Muscle of leg (tissue), 11 donors: Measurements from ENCODE around the gene RHBDL1. TPM values are rescaled to one million over a fixed set of nuclear protein-coding genes. Genes with fewer than 3 reads are reported as not detected.
A peak's percentile ranks its signal among the peaks of the same experiment; 100 is the strongest.

Source experiments
- DNase-seq: peaks from one replicate; pipeline ENCODE4 v3.0.0; 2013
- H3K27ac ChIP-seq: one replicate; pipeline ENCODE4 v1.5.1; 2013; ENCODE audit warnings: mild to moderate bottlenecking, low read length, control low read depth
- H3K27me3 ChIP-seq: one replicate; pipeline ENCODE4 v1.6.1; 2013; ENCODE audit warnings: low read length; ENCODE audit not compliant: control insufficient read depth, insufficient read depth
- H3K36me3 ChIP-seq: one replicate; pipeline ENCODE4 v1.6.1; 2013; ENCODE audit warnings: low read length; ENCODE audit not compliant: control insufficient read depth, insufficient read depth
- H3K4me1 ChIP-seq: one replicate; pipeline ENCODE4 v1.6.1; 2013; ENCODE audit warnings: low read length; ENCODE audit not compliant: control insufficient read depth, insufficient read depth
- H3K4me3 ChIP-seq: one replicate; pipeline ENCODE4 v1.5.1; 2013; ENCODE audit warnings: low read length, control low read depth
- H3K9me3 ChIP-seq: replicated peaks from 2 replicates; pipeline ENCODE4 v1.6.1; 2013; ENCODE audit warnings: low read depth, low read length; ENCODE audit not compliant: control insufficient read depth
- WGBS: methylation state at CpG from one replicate; pipeline ENCODE4 v1.1.5; 2013; ENCODE audit warnings: missing lambda C conversion rate; ENCODE audit not compliant: insufficient coverage; 5-methylcytosine and 5-hydroxymethylcytosine counted together
- polyA plus RNA-seq, 8 donors: library from polyadenylated mRNA; unstranded; fragments of 120-200 nt; gene quantifications; one replicate each; pipeline versions ENCODE4 v1.2.1 to v1.2.3, GENCODE V29; 2013; ENCODE audit warnings: inconsistent platforms in 1 of 8, low replicate concordance in 1 of 8; ENCODE audit not compliant: insufficient read length in 8 of 8, insufficient read depth in 1 of 8
- total RNA-seq: library from RNA; stranded (reverse); fragments of 120-200 nt; gene quantifications from one replicate; pipeline ENCODE4 v1.2.4, GENCODE V29; 2013

The RHBDL1 gene
- total and polyA plus RNA-seq, 9 donors = 0.84 to 2.6 (median 1.6) TPM

DNA sequence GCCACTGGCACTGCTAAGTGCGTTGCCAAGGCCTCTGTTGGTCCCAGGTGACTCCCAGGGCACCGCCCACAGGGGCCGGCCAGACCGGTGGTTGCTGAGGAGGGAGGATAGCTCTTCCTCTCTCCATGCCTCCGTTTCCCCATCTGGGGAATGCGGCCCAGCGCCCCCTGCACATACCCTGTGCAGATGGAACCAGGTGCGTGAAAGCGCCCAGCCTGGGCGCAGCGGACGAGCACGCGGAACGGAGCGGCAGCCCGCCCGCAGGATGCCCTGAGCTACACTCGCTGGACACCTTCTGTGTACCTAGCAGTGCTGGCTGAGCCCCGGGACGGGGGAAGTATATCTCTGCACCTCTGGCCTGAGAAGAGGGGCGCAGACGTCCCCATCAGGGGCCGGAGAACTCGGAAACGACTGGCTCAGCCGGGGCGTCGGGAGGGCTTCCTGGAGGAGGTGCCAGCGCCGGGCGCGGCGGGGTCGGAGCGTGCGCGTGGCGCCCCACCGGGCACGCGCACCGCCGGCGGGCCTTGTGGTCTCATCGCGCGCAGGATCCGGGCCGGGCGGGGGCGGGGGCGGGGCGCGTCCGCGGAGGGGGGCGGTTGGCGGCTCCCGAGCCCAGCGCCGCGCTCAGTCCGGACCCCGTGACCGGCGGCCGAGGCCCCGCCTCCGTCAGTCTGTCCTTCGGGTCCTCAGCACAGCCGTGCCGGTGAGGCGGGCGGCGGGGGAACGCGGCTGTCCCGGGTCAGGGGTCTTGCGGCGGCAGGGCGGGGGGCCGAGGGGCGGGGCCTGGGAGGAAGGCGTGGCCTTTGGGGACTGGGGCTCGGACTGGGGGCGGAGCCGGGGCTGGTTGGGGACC is 51.2 kb downstream of the RHBDL1 start, which contains the start of the genes CCDC78 and HAGHL:
TSS of gene CCDC78 (minus strand) at position 6 of the 853 bp plus-strand sequence. CDS start 76 bp downstream, outside the sequence.
TSS of gene HAGHL (plus strand) at position 669 of the 853 bp plus-strand sequence. CDS start 404 bp downstream, outside the sequence.
- Histone ChIP-seq H3K27me3 (peaks cover 40% of the 10 kb centered on the region), H3K27ac (no peak within 1 kb of the TSS), H3K36me3 (peaks cover 16% of the 10 kb centered on the region), H3K4me1 (peaks cover 24% of the 10 kb centered on the region), H3K4me3 (peak within 1 kb of the TSS; percentile 25), H3K9me3 (no peaks in the 10 kb centered on the region)
- DNase-seq = no peak
- WGBS = under 1% methylated on average over 66 of the region's 88 CpGs

DNA sequence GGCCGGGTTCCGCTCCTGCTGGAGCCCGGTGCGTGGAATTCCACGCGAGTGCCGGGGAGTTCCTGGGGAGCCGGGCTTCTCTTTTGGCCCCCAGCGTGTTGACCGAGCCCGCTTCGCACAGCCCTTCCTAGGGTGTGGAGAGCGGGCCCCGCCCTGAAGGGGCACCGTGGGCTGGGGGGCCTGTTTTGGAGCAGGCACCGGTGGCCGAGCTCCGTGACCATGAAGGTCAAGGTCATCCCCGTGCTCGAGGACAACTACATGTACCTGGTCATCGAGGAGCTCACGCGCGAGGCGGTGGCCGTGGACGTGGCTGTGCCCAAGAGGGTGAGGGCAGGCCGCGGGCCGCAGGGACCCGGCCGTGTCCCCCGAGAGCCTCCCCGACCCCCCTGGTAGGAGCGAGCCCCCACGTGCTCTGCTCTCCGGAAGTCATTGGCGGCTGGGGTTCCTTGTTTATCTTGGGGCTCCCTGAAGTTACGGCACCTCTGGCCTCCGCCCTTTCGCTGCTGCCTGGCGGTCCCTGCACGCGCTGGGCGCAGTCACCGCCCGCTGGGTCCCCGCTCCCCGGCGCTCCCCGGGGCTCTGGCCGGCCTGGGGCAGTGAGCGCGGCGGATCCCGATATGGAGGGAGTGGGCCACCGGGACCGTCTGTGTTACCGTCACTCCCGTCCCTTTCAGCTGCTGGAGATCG is 52.0 kb downstream of the RHBDL1 start:
- no peak for DNase-seq
- Histone ChIP-seq H3K27ac (no peak overlapping the region), H3K9me3 (no peaks in the 10 kb centered on the region), H3K27me3 (peaks cover 40% of the 10 kb centered on the region), H3K4me3 (peak overlapping the region; percentile 25), H3K36me3 (peaks cover 23% of the 10 kb centered on the region), H3K4me1 (peaks cover 18% of the 10 kb centered on the region)
- under 1% methylated on average over 61 of the region's 61 CpGs for WGBS

Other genes starting within 250 kb of the RHBDL1 start
- gene CAPN15, start 148.0 kb upstream of the RHBDL1 start, total RNA-seq = 17.2 TPM
- 10 to 100 TPM; 20.0 to 36.7 (median 30.5) TPM for gene CAPN15, start 148.0 kb upstream of the RHBDL1 start, polyA plus RNA-seq
- gene PRR35, start 115.3 kb upstream of the RHBDL1 start, total RNA-seq = 0.13 TPM
- under 1 TPM in 7 of 8 donors, not detected in 1; 0.07 to 0.30 (median 0.13) TPM for gene PRR35, start 115.3 kb upstream of the RHBDL1 start, polyA plus RNA-seq
- 1.5 TPM for gene NHLRC4, start 108.7 kb upstream of the RHBDL1 start, total RNA-seq
- gene NHLRC4, start 108.7 kb upstream of the RHBDL1 start, polyA plus RNA-seq = 1 to 10 TPM; 1.3 to 1.8 (median 1.5) TPM
- 12.2 TPM for gene PIGQ, start 105.7 kb upstream of the RHBDL1 start, total RNA-seq
- 10 to 100 TPM; 14.1 to 23.2 (median 19.2) TPM for gene PIGQ, start 105.7 kb upstream of the RHBDL1 start, polyA plus RNA-seq
- gene RAB40C, start 85.6 kb upstream of the RHBDL1 start, total RNA-seq = 9.4 TPM
- 10 to 100 TPM; 10.3 to 15.4 (median 13.2) TPM for gene RAB40C, start 85.6 kb upstream of the RHBDL1 start, polyA plus RNA-seq
- gene WFIKKN1, start 44.7 kb upstream of the RHBDL1 start, total RNA-seq = 0.22 TPM
- under 1 TPM; 0.12 to 0.82 (median 0.39) TPM for gene WFIKKN1, start 44.7 kb upstream of the RHBDL1 start, polyA plus RNA-seq
- 47.9 TPM for gene METTL26, start 39.4 kb upstream of the RHBDL1 start, total RNA-seq
- gene METTL26, start 39.4 kb upstream of the RHBDL1 start, polyA plus RNA-seq = 10 to 100 TPM; 39.3 to 59.1 (median 42.5) TPM
- gene MCRIP2, start 33.8 kb upstream of the RHBDL1 start, total RNA-seq = 18.6 TPM
- gene MCRIP2, start 33.8 kb upstream of the RHBDL1 start, polyA plus RNA-seq = 10 to 100 TPM in 4 of 8 donors, 1 to 10 TPM in 4; 7.7 to 16.8 (median 10.8) TPM
- gene WDR90, start 26.3 kb upstream of the RHBDL1 start, total RNA-seq = 12.3 TPM
- gene WDR90, start 26.3 kb upstream of the RHBDL1 start, polyA plus RNA-seq = 10 to 100 TPM; 10.6 to 30.5 (median 20.3) TPM
- gene RHOT2, start 7.5 kb upstream of the RHBDL1 start, total RNA-seq = 31.6 TPM
- gene RHOT2, start 7.5 kb upstream of the RHBDL1 start, polyA plus RNA-seq = 10 to 100 TPM; 45.1 to 88.7 (median 66.5) TPM
- gene STUB1, start 4.7 kb downstream of the RHBDL1 start, total RNA-seq = 70.7 TPM
- 100 to 1,000 TPM in 4 of 8 donors, 10 to 100 TPM in 4; 93.9 to 115 (median 100) TPM for gene STUB1, start 4.7 kb downstream of the RHBDL1 start, polyA plus RNA-seq
- 20.7 TPM for gene JMJD8, start 8.7 kb downstream of the RHBDL1 start, total RNA-seq
- gene JMJD8, start 8.7 kb downstream of the RHBDL1 start, polyA plus RNA-seq = 10 to 100 TPM; 27.3 to 40.2 (median 34.5) TPM
- 2.0 TPM for gene WDR24, start 14.7 kb downstream of the RHBDL1 start, total RNA-seq
- gene WDR24, start 14.7 kb downstream of the RHBDL1 start, polyA plus RNA-seq = 10 to 100 TPM in 1 of 8 donors, 1 to 10 TPM in 7; 7.1 to 10.5 (median 8.9) TPM
- gene FBXL16, start 30.1 kb downstream of the RHBDL1 start, total RNA-seq = not detected
- gene FBXL16, start 30.1 kb downstream of the RHBDL1 start, polyA plus RNA-seq = under 1 TPM; 0.18 to 0.87 (median 0.42) TPM
- 35.6 TPM for gene METRN, start 39.4 kb downstream of the RHBDL1 start, total RNA-seq
- gene METRN, start 39.4 kb downstream of the RHBDL1 start, polyA plus RNA-seq = 10 to 100 TPM; 33.3 to 49.6 (median 34.9) TPM
- gene ANTKMT, start 45.5 kb downstream of the RHBDL1 start, total RNA-seq = 29.8 TPM
- gene ANTKMT, start 45.5 kb downstream of the RHBDL1 start, polyA plus RNA-seq = 10 to 100 TPM; 14.1 to 22.8 (median 16.0) TPM
- 0.18 TPM for gene CCDC78, start 50.8 kb downstream of the RHBDL1 start, total RNA-seq
- gene CCDC78, start 50.8 kb downstream of the RHBDL1 start, polyA plus RNA-seq = 1 to 10 TPM in 7 of 8 donors, under 1 TPM in 1; 0.77 to 2.1 (median 1.3) TPM
- 1.7 TPM for gene HAGHL, start 51.4 kb downstream of the RHBDL1 start, total RNA-seq
- 1 to 10 TPM; 1.8 to 4.7 (median 2.9) TPM for gene HAGHL, start 51.4 kb downstream of the RHBDL1 start, polyA plus RNA-seq
- 18.3 TPM for gene CIAO3, start 65.3 kb downstream of the RHBDL1 start, total RNA-seq
- 10 to 100 TPM; 14.3 to 19.6 (median 17.5) TPM for gene CIAO3, start 65.3 kb downstream of the RHBDL1 start, polyA plus RNA-seq
- 0.31 TPM for gene MSLN, start 85.1 kb downstream of the RHBDL1 start, total RNA-seq
- 1 to 10 TPM in 4 of 8 donors, under 1 TPM in 4; 0.23 to 6.9 (median 0.93) TPM for gene MSLN, start 85.1 kb downstream of the RHBDL1 start, polyA plus RNA-seq
- 9.4 TPM for gene RPUSD1, start 112.7 kb downstream of the RHBDL1 start, total RNA-seq
- 10 to 100 TPM; 10.0 to 13.9 (median 12.0) TPM for gene RPUSD1, start 112.7 kb downstream of the RHBDL1 start, polyA plus RNA-seq
- 14.5 TPM for gene CHTF18, start 112.9 kb downstream of the RHBDL1 start, total RNA-seq
- gene CHTF18, start 112.9 kb downstream of the RHBDL1 start, polyA plus RNA-seq = 10 to 100 TPM; 11.5 to 27.1 (median 18.0) TPM
- gene GNG13, start 125.1 kb downstream of the RHBDL1 start, total RNA-seq = not detected
- gene GNG13, start 125.1 kb downstream of the RHBDL1 start, polyA plus RNA-seq = under 1 TPM in 1 of 8 donors, not detected in 7; 0.20 TPM